B cell (primary cell): ENCODE measurements around the gene MSH3. TPM values are rescaled to one million over a fixed set of nuclear protein-coding genes. Genes with fewer than 3 reads are reported as not detected.

Experiments used
- ATAC-seq: fragments of 200-7000 bp; cut with Tn5 transposase; one replicate; pipeline ENCODE4 v1.10.0; 2021; ENCODE audit warnings: low read depth, mild to moderate bottlenecking, moderate number of reproducible peaks, moderate library complexity
- CTCF ChIA-PET: fragments of 350-600 bp; sonication (Branson Sonifier 250); formaldehyde crosslinking; loops from one replicate; lab custom pipeline; 2021; ENCODE audit warnings: antibody characterized with exemption, inconsistent platforms; lab: Charles Lee
- POLR2A ChIA-PET: fragments of 350-600 bp; sonication (Branson Sonifier 250); formaldehyde crosslinking; loops from one replicate; lab custom pipeline; 2021; ENCODE audit warnings: antibody characterized with exemption; lab: Charles Lee
- DNase-seq: peaks from one replicate; pipeline ENCODE4 v3.0.0; 2013
- H2AFZ ChIP-seq: 2 replicates; pipeline ENCODE4 v1.6.1; 2012; ENCODE audit warnings: mild to moderate bottlenecking, low read depth, low read length; ENCODE audit not compliant: insufficient read depth, poor library complexity, severe bottlenecking
- H3K27ac ChIP-seq, 2 donors: 1 replicate in 1 of 2; 2 replicates in 1 of 2; pipeline ENCODE4 v1.5.1; 2012 to 2013; ENCODE audit warnings: low read length in 2 of 2, mild to moderate bottlenecking in 2 of 2, moderate library complexity in 1 of 2
- H3K27me3 ChIP-seq, 4 experiments: fragments of 200-600 bp in 1 of 4; sonication (generic) in 1 of 4; replicated peaks in 1 of 4; 1 replicate in 2 of 4; 2 replicates in 2 of 4; pipeline versions ENCODE4 v1.6.1 to v1.7.0; 2013 to 2016; ENCODE audit warnings: low read length in 3 of 4, mild to moderate bottlenecking in 2 of 4, mixed read lengths in 1 of 4, moderate library complexity in 1 of 4; ENCODE audit not compliant: insufficient read depth in 4 of 4, control insufficient read depth in 3 of 4; ENCODE audit errors: control extremely low read depth in 1 of 4
- H3K36me3 ChIP-seq, 2 experiments: replicated peaks in 1 of 2; 1 replicate in 1 of 2; 2 replicates in 1 of 2; pipeline versions ENCODE4 v1.6.1 to v1.7.1; 2013; ENCODE audit warnings: low read length in 1 of 2; ENCODE audit not compliant: insufficient read depth in 2 of 2, control insufficient read depth in 1 of 2; ENCODE audit errors: control extremely low read depth in 1 of 2, extremely low read depth in 1 of 2
- H3K4me1 ChIP-seq, 2 donors: fragments of 200-600 bp in 1 of 2; sonication (generic) in 1 of 2; 1 replicate in 1 of 2; 2 replicates in 1 of 2; pipeline versions ENCODE4 v1.5.1 to v1.6.1; 2013 to 2017; ENCODE audit warnings: low read length in 2 of 2; ENCODE audit not compliant: control insufficient read depth in 2 of 2, insufficient read depth in 2 of 2
- H3K4me2 ChIP-seq: replicated peaks from 2 replicates; pipeline ENCODE3; 2012; ENCODE audit warnings: mild to moderate bottlenecking, low read depth, low read length; ENCODE audit not compliant: poor library complexity, severe bottlenecking
- H3K4me3 ChIP-seq, 5 experiments: fragments of 200-600 bp in 1 of 5; sonication (generic) in 1 of 5; 1 replicate in 3 of 5; 2 replicates in 2 of 5; pipeline versions ENCODE4 v1.5.1 to v1.7.0; 2011 to 2016; ENCODE audit warnings: low read length in 4 of 5, mild to moderate bottlenecking in 4 of 5, low read depth in 2 of 5, control low read depth in 1 of 5, moderate library complexity in 1 of 5; ENCODE audit not compliant: insufficient read depth in 1 of 5; ENCODE audit errors: control extremely low read depth in 1 of 5, extremely low read depth in 1 of 5
- H3K79me2 ChIP-seq: fragments of 200-600 bp; sonication (generic); one replicate; pipeline ENCODE4 v1.6.0; 2016; ENCODE audit warnings: low read length; ENCODE audit not compliant: control insufficient read depth, insufficient read depth
- H3K9ac ChIP-seq: fragments of 200-600 bp; sonication (generic); 2 replicates; pipeline ENCODE4 v1.6.1; 2017; ENCODE audit warnings: mild to moderate bottlenecking, low read length, moderate library complexity
- H3K9me3 ChIP-seq, 3 donors: one replicate each; pipeline versions ENCODE4 v1.6.1 to v1.7.1; 2013; ENCODE audit warnings: low read length in 2 of 3; ENCODE audit not compliant: control insufficient read depth in 2 of 3, insufficient read depth in 1 of 3; ENCODE audit errors: control extremely low read depth in 1 of 3
- H4K20me1 ChIP-seq: 2 replicates; pipeline ENCODE4 v1.6.0; 2012; ENCODE audit warnings: mild to moderate bottlenecking, low read length; ENCODE audit not compliant: insufficient read depth, control insufficient read depth, poor library complexity, severe bottlenecking
- H3K27ac Mint-ChIP-seq: one replicate; pipeline ENCODE4 v1.8.0; 2021; ENCODE audit warnings: mixed read lengths
- H3K27me3 Mint-ChIP-seq: one replicate; pipeline ENCODE4 v1.8.0; 2021; ENCODE audit warnings: mixed read lengths
- H3K4me1 Mint-ChIP-seq: one replicate; pipeline ENCODE4 v1.8.0; 2021; ENCODE audit warnings: mixed read lengths
- H3K4me3 Mint-ChIP-seq: one replicate; pipeline ENCODE4 v1.8.0; 2021; ENCODE audit warnings: mixed read lengths
- H3K9me3 Mint-ChIP-seq: one replicate; pipeline ENCODE4 v1.8.0; 2022; ENCODE audit warnings: mixed read lengths; ENCODE audit not compliant: insufficient read depth
- CTCF ChIP-seq: fragments of 200-600 bp; IDR thresholded peaks from one replicate; pipeline ENCODE4 v1.8.0; 2022; ENCODE audit warnings: antibody characterized with exemption, mild to moderate bottlenecking
- EZH2 ChIP-seq: IDR thresholded peaks from 2 replicates; pipeline ENCODE4 v1.6.1; 2012; ENCODE audit warnings: borderline replicate concordance, low read depth, mild to moderate bottlenecking, moderate library complexity, low read length; ENCODE audit not compliant: insufficient read depth, poor library complexity, severe bottlenecking
- WGBS: methylation state at CpG from one replicate; pipeline ENCODE4 v1.1.5; 2013; ENCODE audit warnings: missing lambda C conversion rate; ENCODE audit not compliant: insufficient coverage; 5-methylcytosine and 5-hydroxymethylcytosine counted together
- intact Hi-C: fragments of 100-400 bp; cut with micrococcal nuclease; formaldehyde crosslinking; loops from one replicate; pipeline ENCODE4 v1.10.0; 2022
- polyA plus RNA-seq: library from polyadenylated mRNA; depleted of rRNA; stranded (reverse); fragments of >200 nt; gene quantifications from 2 replicates; pipeline ENCODE4 v1.2.3, GENCODE V29; 2012
- total RNA-seq, 2 donors: library from RNA; stranded (reverse); fragments of 120-200 nt in 1 of 2; gene quantifications; 1 replicate in 1 of 2; 2 replicates in 1 of 2; pipeline versions ENCODE4 v1.2.3 to v1.2.4, GENCODE V29; 2013 to 2022

MSH3 gene
- total and polyA plus RNA-seq, 2 donors (not counting 1 experiment from before 2014, with no cell fraction given) = 3.5 to 26.3 TPM

GRCh38 chr5:80759866-80760577 is 105.6 kb downstream of the MSH3 start:
- ATAC-seq (no peak), DNase-seq (no peak)
- H3K27me3 Mint-ChIP-seq = no peaks in the 10 kb centered on the region
- Histone ChIP-seq H3K79me2 (no peaks in the 10 kb centered on the region), H3K9ac (no peak overlapping the region), H3K27me3 (no peaks in the 10 kb centered on the region), H2AFZ (no peak overlapping the region), H3K27ac (no peak overlapping the region), H4K20me1 (no peaks in the 10 kb centered on the region), H3K4me3 (no peak overlapping the region), H3K9me3 (no peaks in the 10 kb centered on the region), H3K36me3 (peaks cover 0 to 3% of the 10 kb centered on the region in 2 experiments), H3K4me1 (peaks cover 12 to 15% of the 10 kb centered on the region in 2 donors), H3K4me2 (no peak overlapping the region)
- TF ChIP-seq CTCF (no peak), EZH2 (no peak)
- H3K27ac Mint-ChIP-seq = no peak overlapping the region
- no peak overlapping the region for H3K4me3 Mint-ChIP-seq
- H3K4me1 Mint-ChIP-seq = peaks cover 14% of the 10 kb centered on the region
- CTCF ChIA-PET = no interaction called here
- intact Hi-C loops = no loop called here
- no peaks in the 10 kb centered on the region for H3K9me3 Mint-ChIP-seq
- POLR2A ChIA-PET = no interaction called here
- 100% methylated on average over 2 of the region's 5 CpGs for WGBS

DNA sequence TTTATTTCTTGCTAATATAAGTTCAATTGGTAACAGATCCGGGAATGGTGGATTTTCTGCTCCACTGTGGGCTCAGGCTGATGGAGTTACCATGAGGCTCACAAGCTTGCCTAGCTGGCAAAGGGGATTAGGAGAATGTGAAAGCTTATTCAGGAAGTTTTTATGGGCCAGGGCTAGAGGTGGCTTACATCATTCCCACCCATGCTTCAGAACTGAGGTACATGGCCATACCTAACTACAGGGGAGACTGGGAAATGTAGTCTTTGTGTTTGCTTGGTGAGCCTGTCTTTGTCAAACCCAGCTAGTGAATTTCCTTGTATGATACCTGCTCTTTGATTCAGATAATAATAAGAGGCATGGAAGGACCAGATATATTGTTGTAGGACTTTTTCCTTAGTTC is 106.2 kb downstream of the MSH3 start:
- DNase-seq = no peak
- Histone ChIP-seq H3K9me3 (no peaks in the 10 kb centered on the region), H3K27ac (no peak overlapping the region), H2AFZ (no peak overlapping the region), H3K4me2 (no peak overlapping the region), H3K4me3 (no peak overlapping the region), H3K79me2 (no peaks in the 10 kb centered on the region), H3K27me3 (no peaks in the 10 kb centered on the region), H3K36me3 (peaks cover 3% of the 10 kb centered on the region in 2 experiments), H3K4me1 (peaks cover 5 to 8% of the 10 kb centered on the region in 2 donors), H4K20me1 (no peaks in the 10 kb centered on the region), H3K9ac (no peak overlapping the region)
- no peaks in the 10 kb centered on the region for H3K9me3 Mint-ChIP-seq
- no peak overlapping the region for H3K4me3 Mint-ChIP-seq
- POLR2A ChIA-PET = no interaction called here
- ATAC-seq = no peak
- TF ChIP-seq EZH2 = no peak
- no peak for TF ChIP-seq CTCF
- CTCF ChIA-PET = no interaction called here
- no CpG with 5 or more reads among the region's 1 CpG for WGBS
- intact Hi-C loops = no loop called here
- H3K4me1 Mint-ChIP-seq = peaks cover 7% of the 10 kb centered on the region
- no peak overlapping the region for H3K27ac Mint-ChIP-seq
- H3K27me3 Mint-ChIP-seq = no peaks in the 10 kb centered on the region
